GM18858 (cell line): ENCODE results near the gene IGHMBP2.
"Not testable (repeated sequence)": the region's sequence is repeated elsewhere in the genome, so short reads cannot be mapped to it uniquely, and the experiment has no call there.

Experiments used
- ATAC-seq: cut with Tn5 transposase; IDR thresholded peaks from one replicate; pipeline ENCODE4 v1.9.1; 2021; ENCODE audit not compliant: unreplicated experiment

Gene IGHMBP2

DNA sequence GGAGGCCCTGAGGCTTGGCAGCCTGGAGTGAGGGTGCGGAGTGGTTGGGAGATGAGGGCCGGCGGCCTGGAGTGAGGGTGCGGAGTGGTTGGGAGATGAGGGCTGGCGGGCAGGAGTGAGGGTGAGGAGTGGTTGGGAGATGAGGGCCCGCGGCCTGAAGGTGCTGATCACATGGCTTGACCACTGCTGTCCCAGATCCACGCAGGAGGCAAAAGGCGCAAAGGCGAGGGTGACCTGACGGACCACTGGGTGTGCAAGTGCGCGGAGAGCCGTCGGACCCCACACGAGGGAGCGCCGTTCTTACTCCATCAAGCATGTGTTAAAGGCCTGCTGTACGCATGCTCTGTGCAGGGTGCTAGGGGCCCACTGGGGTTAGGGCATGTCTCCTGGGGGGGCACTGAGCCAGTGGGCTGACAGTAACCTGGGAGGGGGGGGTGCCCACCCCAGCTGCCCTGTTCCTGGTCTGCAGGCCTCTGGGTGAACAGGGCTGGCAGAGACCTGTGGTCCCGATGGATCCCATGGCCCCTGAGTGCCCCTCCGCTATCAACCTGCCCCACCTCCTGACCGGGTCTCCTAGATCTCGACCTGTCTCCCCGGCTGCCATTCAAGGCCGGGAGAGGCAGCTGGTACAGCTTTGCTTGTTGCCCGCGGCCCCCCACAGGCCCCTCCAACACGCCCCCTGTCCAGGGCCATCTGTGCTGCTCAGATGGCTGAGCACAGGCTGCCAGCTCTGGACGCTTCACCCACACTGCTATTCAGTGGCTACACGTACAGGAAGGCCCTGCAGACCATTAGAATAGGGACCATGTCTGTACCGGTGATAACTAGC lies 56.0 kb downstream of the IGHMBP2 start:
- ATAC-seq: no peak

DNA sequence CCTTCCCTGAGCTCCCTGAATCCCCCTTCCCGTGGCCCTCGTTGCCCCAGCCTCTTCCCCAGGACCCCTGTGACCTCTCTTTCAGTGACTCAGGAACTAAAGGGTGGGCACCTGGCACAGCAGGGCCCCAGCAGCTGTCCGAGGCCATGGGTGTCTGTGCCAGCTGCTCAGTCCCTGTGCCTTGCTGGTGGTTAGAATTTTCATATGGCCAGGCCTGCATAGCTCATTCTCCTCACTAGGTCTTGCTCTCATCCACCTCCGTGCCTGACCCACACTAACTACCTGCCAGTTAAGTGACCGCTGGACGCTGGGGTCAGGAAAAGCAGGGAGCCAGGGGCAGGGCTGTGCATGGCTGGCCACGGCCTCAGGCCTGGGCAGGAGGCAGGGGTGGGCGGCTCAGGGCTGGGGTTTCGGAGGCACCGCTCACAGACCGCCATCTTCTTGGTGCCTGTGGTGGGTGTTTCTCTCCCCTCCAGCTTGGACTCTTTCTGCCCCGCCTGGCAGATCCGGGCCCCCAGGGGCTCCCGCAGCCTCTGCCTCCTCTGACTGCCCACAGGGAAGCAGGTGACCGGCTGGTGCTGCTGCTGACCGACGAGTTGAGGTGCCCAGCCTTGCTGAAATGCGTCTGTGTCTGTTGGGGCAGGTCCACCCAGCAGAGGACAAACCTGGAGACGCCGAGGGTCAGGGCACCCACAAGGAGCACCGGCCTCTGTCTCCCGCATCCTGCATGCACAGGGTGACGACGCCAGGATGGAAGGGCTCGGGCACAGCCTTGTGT lies 56.8 kb downstream of the IGHMBP2 start:
- ATAC-seq: no peak

DNA sequence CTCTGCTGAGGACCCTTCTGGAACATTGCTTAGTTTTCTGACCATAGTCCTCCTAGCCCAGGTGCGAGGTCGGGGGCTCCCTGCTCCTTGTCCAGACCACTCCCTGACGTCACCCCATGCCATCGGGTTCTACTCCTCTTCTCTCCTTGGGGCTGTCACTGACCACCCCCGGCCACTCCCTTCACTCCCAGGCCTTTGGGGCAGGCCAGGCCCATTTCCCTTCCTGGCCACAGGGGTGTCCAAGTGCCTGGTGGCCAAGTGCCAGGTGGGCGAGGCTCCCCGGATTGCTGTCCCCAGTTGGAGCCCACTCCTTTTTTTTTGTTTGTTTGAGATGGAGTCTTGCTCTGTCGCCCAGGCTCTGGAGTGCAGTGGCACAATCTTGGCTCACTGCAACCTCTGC lies 57.6 kb downstream of the IGHMBP2 start:
- ATAC-seq: no peak

- ATAC-seq: no peak
Observed at GRCh38 chr11:68962527-68963250, 59.0 kb downstream of the IGHMBP2 start.

- no peak for ATAC-seq
Observed at GRCh38 chr11:68963779-68964178, 60.1 kb downstream of the IGHMBP2 start.

DNA sequence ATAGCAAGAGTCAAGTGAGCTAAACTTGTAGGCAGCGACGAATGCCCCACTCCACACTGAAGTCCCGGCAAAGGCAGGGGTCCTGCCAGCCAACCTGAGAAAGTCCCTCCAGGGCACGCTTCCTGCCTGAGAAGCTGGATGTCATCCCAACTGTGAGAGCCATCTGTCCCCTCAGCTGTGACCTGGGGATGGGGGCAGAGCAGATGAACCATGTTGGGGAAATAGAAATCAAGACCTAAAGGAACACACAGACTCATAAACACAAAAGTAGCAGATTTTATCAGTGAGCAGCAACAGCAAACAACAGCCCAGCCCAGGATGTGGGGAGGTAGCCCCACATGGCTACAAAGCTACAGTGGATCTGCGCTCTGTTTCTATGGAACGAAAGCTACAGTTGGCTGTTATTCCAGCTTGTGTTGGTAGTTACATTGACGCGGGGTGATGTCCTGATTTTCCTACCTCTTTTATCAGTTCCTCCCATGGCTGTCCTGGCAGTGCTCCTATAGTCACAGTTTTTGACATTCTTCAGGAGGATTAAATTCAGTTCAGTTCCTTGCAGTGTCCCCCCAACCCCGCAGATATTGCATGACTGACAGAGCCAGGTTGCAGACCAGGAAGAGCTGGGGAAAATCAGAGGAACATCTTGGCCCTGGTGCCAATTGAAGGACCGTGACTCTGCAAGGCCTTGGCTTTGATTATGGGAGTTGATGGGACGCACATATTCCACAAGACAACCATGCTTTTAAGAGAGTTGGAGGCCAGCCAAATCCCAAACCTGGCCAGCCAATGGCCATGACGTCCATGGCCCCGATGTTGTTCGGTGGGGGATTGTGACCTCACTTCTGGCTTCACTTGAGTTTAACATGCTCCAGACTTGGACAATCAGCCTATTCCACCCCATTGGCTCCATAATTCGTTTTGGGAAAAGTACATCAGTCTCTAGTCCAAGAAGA lies 62.5 kb downstream of the IGHMBP2 start:
- no peak for ATAC-seq

DNA sequence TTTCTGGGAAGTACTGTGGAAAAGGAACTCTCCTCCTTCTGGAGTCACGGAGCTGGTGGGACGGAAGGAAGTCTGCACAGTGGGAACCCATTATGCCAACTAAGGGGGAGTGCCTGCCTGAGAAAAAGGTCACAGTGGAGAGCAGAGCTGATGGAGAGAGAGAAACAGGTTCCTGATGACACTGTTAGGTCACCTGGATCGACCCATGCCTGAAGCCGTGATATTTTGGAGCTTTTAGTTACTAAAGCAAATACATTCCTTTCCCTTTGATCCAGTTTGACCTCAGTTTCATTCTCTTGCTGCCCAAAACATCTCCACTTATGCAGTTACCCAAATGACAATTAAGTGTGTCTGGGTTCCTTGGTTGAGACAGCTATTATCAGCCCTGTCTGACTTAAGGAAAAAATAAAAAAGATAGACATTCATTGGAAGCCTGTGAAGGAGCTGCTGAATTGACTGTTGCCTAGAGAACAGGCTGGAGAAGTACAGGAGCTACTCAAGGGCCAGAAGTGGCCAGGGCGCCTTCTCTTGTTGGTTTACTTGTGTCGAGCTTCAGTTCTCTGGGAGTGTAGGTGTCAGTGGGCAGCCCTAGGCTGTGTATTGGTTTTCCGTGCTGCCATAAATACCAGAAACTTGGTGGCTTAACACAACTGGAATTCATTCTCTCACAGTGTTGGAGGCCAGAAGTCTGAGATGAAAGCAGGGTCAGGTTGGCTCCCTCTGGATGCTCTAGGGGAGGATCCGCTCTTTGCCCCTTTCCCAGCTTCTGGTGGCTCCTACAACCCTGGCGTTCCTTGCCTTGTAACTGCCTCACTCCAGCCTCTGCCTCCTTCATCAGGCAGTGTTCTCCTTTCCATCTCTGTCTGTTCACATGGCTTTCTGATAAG lies 63.4 kb downstream of the IGHMBP2 start:
- no peak for ATAC-seq

- ATAC-seq: no peak
Observed at GRCh38 chr11:68968306-68969250, 64.9 kb downstream of the IGHMBP2 start.

GRCh38 chr11:68969386-68969785 lies 65.7 kb downstream of the IGHMBP2 start:
- ATAC-seq: no peak

DNA sequence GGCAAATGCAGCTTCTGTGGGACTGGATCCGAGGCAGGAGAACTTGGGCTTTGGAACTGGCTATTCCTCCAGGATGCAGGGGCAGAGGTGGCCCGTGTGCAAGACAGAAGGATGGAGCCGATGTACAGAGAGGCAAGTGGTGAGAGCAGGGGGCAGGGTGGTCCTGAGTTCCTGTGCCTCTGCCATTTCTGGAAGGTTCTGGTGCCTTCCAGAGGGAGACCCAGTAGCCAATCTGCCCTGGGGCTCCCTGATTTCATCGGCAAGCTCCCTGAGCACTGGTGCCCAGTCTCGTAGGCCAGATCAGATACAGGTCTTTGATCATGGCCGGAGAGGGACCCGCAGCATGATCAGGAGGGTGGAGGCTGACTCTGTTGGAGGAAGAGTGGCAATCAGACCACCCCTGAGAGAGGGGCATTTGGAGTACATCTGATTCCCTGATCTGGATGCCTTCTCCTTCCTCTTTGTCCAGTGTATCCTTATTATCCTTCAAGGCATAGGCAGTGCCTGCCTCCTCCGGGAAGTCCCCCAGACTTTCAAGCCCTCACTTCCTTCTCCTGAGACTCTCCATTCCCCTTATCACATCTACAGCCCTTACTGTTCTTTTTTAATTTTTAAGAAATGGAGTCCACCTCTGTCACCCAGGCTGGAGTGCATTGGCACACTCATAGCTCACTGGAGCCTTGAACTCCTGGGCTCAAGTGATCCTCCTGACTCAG lies 67.4 kb downstream of the IGHMBP2 start:
- no peak for ATAC-seq

DNA sequence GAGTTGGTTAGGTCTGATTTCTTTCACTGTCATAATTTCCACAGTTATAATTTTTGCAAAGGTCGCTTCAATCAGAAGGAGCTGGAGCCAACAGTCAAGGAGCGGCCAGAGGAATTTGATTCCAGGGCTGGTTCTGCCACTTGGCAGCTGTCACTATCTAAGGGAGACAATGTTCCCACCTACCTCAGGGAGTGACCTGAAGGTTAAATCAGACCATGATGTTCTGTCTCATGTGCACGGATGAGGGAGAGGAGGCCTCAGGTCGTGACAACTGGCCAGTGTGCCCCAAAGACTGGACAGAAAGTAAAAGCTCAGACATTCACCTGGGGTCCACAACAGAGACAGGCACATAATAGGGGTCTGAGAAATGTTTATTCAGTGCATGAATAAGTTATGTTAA lies 69.5 kb downstream of the IGHMBP2 start:
- ATAC-seq: no peak

- ATAC-seq: not testable (repeated sequence)
Observed at GRCh38 chr11:68973706-68974105, 70.0 kb downstream of the IGHMBP2 start.

DNA sequence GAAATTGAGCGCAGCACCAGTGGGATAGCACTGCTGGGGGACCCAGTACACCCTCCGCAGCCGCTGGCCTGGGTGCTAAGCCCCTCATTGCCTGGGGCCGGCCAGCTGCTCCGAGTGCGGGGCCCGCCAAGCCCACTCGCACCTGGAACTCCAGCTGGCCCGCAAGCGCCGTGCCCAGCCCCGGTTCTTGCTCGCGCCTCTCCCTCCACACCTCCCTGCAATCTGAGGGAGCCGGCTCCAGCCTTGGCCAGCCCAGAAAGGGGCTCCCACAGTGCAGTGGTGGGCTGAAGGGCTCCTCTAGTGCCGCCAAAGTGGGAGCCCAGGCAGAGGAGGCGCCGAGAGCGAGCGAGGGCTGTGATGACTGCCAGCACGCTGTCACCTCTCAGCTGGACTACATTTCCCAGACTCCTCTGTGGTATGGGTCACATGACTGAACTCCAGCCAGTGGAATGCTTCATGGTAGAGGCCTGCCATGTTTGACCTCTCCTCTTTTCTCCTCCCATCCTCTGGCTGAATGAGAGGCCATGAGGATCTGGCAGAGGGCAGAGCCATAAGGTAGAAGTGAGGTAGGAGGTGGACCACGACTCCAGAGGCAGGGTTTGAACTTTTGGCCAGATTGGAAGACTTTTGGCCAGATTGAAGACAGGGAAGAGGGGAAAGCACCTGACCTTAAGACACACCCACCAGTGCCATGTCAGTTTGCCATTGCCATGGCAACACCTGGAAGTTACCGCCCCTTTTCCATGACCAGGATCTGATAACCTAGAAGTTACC lies 70.9 kb downstream of the IGHMBP2 start:
- ATAC-seq: no peak

GRCh38 chr11:68976095-68976494 lies 72.4 kb downstream of the IGHMBP2 start:
- ATAC-seq: no peak

DNA sequence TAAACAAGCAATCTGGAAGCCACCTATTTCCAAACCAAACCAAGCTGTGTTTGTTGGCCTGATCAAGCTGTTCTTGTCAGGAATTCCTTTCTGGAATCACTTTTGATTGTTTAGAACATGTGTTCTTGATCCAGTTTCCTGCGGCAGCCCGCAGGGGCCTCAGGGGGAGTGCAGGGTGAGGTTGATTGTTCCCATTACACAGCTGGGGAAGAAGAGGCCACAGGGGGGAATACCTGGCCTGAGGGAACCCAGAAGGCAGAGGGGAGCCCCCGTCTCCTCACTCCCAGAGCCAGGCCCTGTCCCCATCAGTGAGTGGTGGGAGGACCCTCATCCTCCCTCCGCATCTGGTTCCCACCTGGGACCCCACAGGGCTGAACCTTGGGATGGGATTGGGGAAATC lies 72.9 kb downstream of the IGHMBP2 start:
- ATAC-seq: no peak

- no peak for ATAC-seq
Observed at GRCh38 chr11:68977781-68978625, 74.3 kb downstream of the IGHMBP2 start.
